H1 (cell line): ENCODE results near the gene CDK5RAP2. TPM values are rescaled to one million over a fixed set of nuclear protein-coding genes. Genes with fewer than 3 reads are reported as not detected.

Experiments
- CTCF ChIA-PET: fragments of 300-600 bp; sonication (Branson Sonifier 250); formaldehyde crosslinking; loops from one replicate; lab custom pipeline; 2021; ENCODE audit not compliant: partially characterized antibody; lab: Charles Lee
- POLR2A ChIA-PET: fragments of 300-600 bp; sonication (Branson Sonifier 250); formaldehyde crosslinking; loops from one replicate; lab custom pipeline; 2021; ENCODE audit warnings: inconsistent platforms; ENCODE audit not compliant: partially characterized antibody; lab: Charles Lee
- DNase-seq, 2 experiments: peaks; one replicate each; pipeline versions ENCODE4 v3.0.0 to v3.0.0-alpha.2; 2010 to 2022; ENCODE audit warnings: low spot score in 2 of 2, low read depth in 1 of 2, mixed read lengths in 1 of 2
- FAIRE-seq: peaks from 2 replicates; lab custom pipeline; 2011; peaks lifted over from hg19 to GRCh38; lab: Jason Lieb, UNC
- H2AFZ ChIP-seq: 2 replicates; pipeline ENCODE4 v1.8.1; 2012; ENCODE audit warnings: low read length, inconsistent platforms
- H2AK5ac ChIP-seq: 2 replicates; pipeline ENCODE4 v1.6.1; 2013; ENCODE audit warnings: low read depth, low read length
- H2BK120ac ChIP-seq: replicated peaks from 2 replicates; pipeline ENCODE3; 2013; ENCODE audit warnings: low read depth, low read length, inconsistent platforms
- H2BK12ac ChIP-seq: 2 replicates; pipeline ENCODE4 v1.6.1; 2013; ENCODE audit warnings: low read depth, low read length
- H2BK15ac ChIP-seq: 2 replicates; pipeline ENCODE4 v1.6.1; 2013; ENCODE audit warnings: low read length
- H2BK20ac ChIP-seq: 2 replicates; pipeline ENCODE4 v1.6.1; 2013; ENCODE audit warnings: low read length
- H2BK5ac ChIP-seq: 2 replicates; pipeline ENCODE4 v1.6.1; 2013; ENCODE audit warnings: low read depth, low read length
- H3K14ac ChIP-seq: 2 replicates; pipeline ENCODE4 v1.6.1; 2013; ENCODE audit warnings: inconsistent platforms; ENCODE audit not compliant: insufficient read length
- H3K18ac ChIP-seq: 2 replicates; pipeline ENCODE4 v1.6.1; 2013; ENCODE audit warnings: low read length; ENCODE audit errors: extremely low read depth
- H3K23ac ChIP-seq: 2 replicates; pipeline ENCODE4 v1.6.1; 2013; ENCODE audit warnings: inconsistent platforms; ENCODE audit not compliant: insufficient read length
- H3K23me2 ChIP-seq: 2 replicates; pipeline ENCODE4 v1.6.1; 2013; ENCODE audit warnings: low read depth, low read length
- H3K27ac ChIP-seq: 2 replicates; pipeline ENCODE4 v1.6.1; 2011; ENCODE audit warnings: low read depth, low read length, inconsistent platforms
- H3K27me3 ChIP-seq, 4 experiments: replicated peaks in 1 of 4; 1 replicate in 1 of 4; 2 replicates in 3 of 4; pipeline versions ENCODE4 v1.6.1 to v1.8.1; 2011 to 2013; ENCODE audit warnings: low read length in 3 of 4, mild to moderate bottlenecking in 3 of 4, inconsistent platforms in 2 of 4, mixed read lengths in 2 of 4, moderate library complexity in 1 of 4; ENCODE audit not compliant: control insufficient read depth in 3 of 4, insufficient read depth in 3 of 4; ENCODE audit errors: extremely low read depth in 1 of 4
- H3K36me3 ChIP-seq, 4 experiments: 2 replicates each; pipeline versions ENCODE4 v1.6.1 to v1.8.1; 2011 to 2013; ENCODE audit warnings: mild to moderate bottlenecking in 4 of 4, low read length in 3 of 4, moderate library complexity in 2 of 4, control low read depth in 1 of 4, inconsistent platforms in 1 of 4; ENCODE audit not compliant: insufficient read depth in 4 of 4, control insufficient read depth in 2 of 4
- H3K4ac ChIP-seq: replicated peaks from 2 replicates; pipeline ENCODE3; 2013; ENCODE audit warnings: low read length, low read depth, mixed read lengths, inconsistent platforms; ENCODE audit not compliant: insufficient read length
- H3K4me1 ChIP-seq, 4 experiments: replicated peaks in 1 of 4; 1 replicate in 1 of 4; 2 replicates in 3 of 4; pipeline versions ENCODE4 v1.6.1 to v1.8.1; 2011 to 2013; ENCODE audit warnings: low read length in 3 of 4, inconsistent platforms in 2 of 4, mixed read lengths in 1 of 4; ENCODE audit not compliant: insufficient read depth in 4 of 4, control insufficient read depth in 3 of 4
- H3K4me2 ChIP-seq, 2 experiments: 2 replicates each; pipeline versions ENCODE4 v1.6.1 to v1.8.1; 2011 to 2013; ENCODE audit warnings: low read depth in 2 of 2, low read length in 2 of 2, control low read depth in 1 of 2, inconsistent platforms in 1 of 2, mild to moderate bottlenecking in 1 of 2; ENCODE audit not compliant: insufficient read depth in 1 of 2
- H3K4me3 ChIP-seq, 4 experiments: fragments of 200-600, 300-600 bp in 1 of 4; sonication (generic), shearing (Covaris generic), sonication (Bioruptor Twin) in 1 of 4; 2 replicates each; pipeline versions ENCODE4 v1.5.1 to v1.8.1; 2011 to 2016; ENCODE audit warnings: low read length in 4 of 4, low read depth in 3 of 4, control low read depth in 2 of 4, inconsistent platforms in 2 of 4, mild to moderate bottlenecking in 2 of 4, mixed read lengths in 1 of 4, moderate library complexity in 1 of 4; ENCODE audit not compliant: insufficient read depth in 2 of 4; ENCODE audit errors: extremely low read depth in 1 of 4
- H3K56ac ChIP-seq: replicated peaks from 2 replicates; pipeline ENCODE3; 2013; ENCODE audit warnings: low read depth, mild to moderate bottlenecking, mixed read lengths, low read length, inconsistent platforms; ENCODE audit not compliant: insufficient read length
- H3K79me1 ChIP-seq: 2 replicates; pipeline ENCODE4 v1.6.1; 2013; ENCODE audit warnings: low read depth, low read length, control low read depth
- H3K79me2 ChIP-seq, 2 experiments: 2 replicates each; pipeline versions ENCODE4 v1.6.1 to v1.8.1; 2012 to 2013; ENCODE audit warnings: low read length in 2 of 2, mild to moderate bottlenecking in 2 of 2, inconsistent platforms in 1 of 2; ENCODE audit not compliant: insufficient read depth in 2 of 2, control insufficient read depth in 1 of 2
- H3K9ac ChIP-seq, 4 experiments: replicated peaks in 1 of 4; 1 replicate in 1 of 4; 2 replicates in 3 of 4; pipeline versions ENCODE4 v1.6.1 to v1.8.1; 2011 to 2013; ENCODE audit warnings: low read depth in 3 of 4, low read length in 3 of 4, control low read depth in 2 of 4, mild to moderate bottlenecking in 2 of 4, moderate library complexity in 2 of 4, inconsistent platforms in 1 of 4; ENCODE audit errors: extremely low read depth in 1 of 4
- H3K9me3 ChIP-seq, 2 experiments: 2 replicates each; pipeline versions ENCODE4 v1.6.1 to v1.8.1; 2012 to 2013; ENCODE audit warnings: mild to moderate bottlenecking in 2 of 2, moderate library complexity in 2 of 2, control low read depth in 1 of 2, inconsistent platforms in 1 of 2, low read depth in 1 of 2, low read length in 1 of 2, mixed read lengths in 1 of 2; ENCODE audit not compliant: insufficient read depth in 2 of 2
- H4K20me1 ChIP-seq, 2 experiments: replicated peaks in 1 of 2; 2 replicates each; pipeline versions ENCODE3 to v1.8.1; 2011 to 2013; ENCODE audit warnings: inconsistent platforms in 2 of 2, low read length in 2 of 2, mild to moderate bottlenecking in 1 of 2; ENCODE audit not compliant: insufficient read depth in 2 of 2, control insufficient read depth in 1 of 2
- H4K5ac ChIP-seq: 2 replicates; pipeline ENCODE4 v1.6.1; 2013; ENCODE audit warnings: low read length, low read depth, mixed read lengths, inconsistent platforms; ENCODE audit not compliant: insufficient read length
- H4K8ac ChIP-seq: 2 replicates; pipeline ENCODE4 v1.8.0; 2013; ENCODE audit warnings: mild to moderate bottlenecking, moderate library complexity, low read length, inconsistent platforms; ENCODE audit not compliant: insufficient read depth; ENCODE audit errors: extremely low read depth
- H4K91ac ChIP-seq: replicated peaks from 2 replicates; pipeline ENCODE3; 2013; ENCODE audit warnings: low read length, mixed read lengths, inconsistent platforms; ENCODE audit not compliant: insufficient read length
- GABPA ChIP-seq: IDR thresholded peaks from 2 replicates; pipeline ENCODE4 v1.6.1; 2011; ENCODE audit warnings: mild to moderate bottlenecking, low read length, moderate library complexity, borderline replicate concordance; ENCODE audit not compliant: insufficient read depth
- WGBS, 2 experiments: shearing (Covaris generic) in 1 of 2; methylation state at CpG; one replicate each; pipeline versions ENCODE4 v1.1.6 to v1.1.7; 2013 to 2015; ENCODE audit warnings: low lambda C conversion rate in 2 of 2, mixed read lengths in 2 of 2, inconsistent platforms in 1 of 2, low coverage in 1 of 2, missing lambda C conversion rate in 1 of 2; ENCODE audit not compliant: insufficient replicate concordance in 2 of 2, insufficient coverage in 1 of 2, insufficient read length in 1 of 2; ENCODE audit errors: extremely low coverage in 1 of 2, missing lambda C conversion rate in 1 of 2; 5-methylcytosine and 5-hydroxymethylcytosine counted together
- polyA plus RNA-seq, 7 experiments: library from polyadenylated mRNA; depleted of rRNA in 3 of 7; stranded (reverse) in 5 of 7; unstranded in 2 of 7; fragments of >200 nt in 5 of 7; fragments of 200-250 nt in 2 of 7; gene quantifications; 1 replicate in 5 of 7; 2 replicates in 1 of 7; 4 replicates in 1 of 7; pipeline versions ENCODE4 v1.2.1 to v1.2.3, GENCODE V29; 2011 to 2013; ENCODE audit warnings: missing spikeins in 2 of 7, mixed read lengths in 2 of 7
- total RNA-seq: library from RNA; stranded (reverse); fragmentation: NEBNext Ultra II Directional; extraction: Animal tissue kit (Norgen Biotek cat#: 25700); gene quantifications from 2 replicates; pipeline ENCODE4 v1.2.1, GENCODE V29; 2021

Gene CDK5RAP2
- total and polyA plus RNA-seq, 2 of the 8 experiments (the other 6 are each of a cell fraction or from before 2014, with no cell fraction given): 19.8 to 49.4 TPM

DNA sequence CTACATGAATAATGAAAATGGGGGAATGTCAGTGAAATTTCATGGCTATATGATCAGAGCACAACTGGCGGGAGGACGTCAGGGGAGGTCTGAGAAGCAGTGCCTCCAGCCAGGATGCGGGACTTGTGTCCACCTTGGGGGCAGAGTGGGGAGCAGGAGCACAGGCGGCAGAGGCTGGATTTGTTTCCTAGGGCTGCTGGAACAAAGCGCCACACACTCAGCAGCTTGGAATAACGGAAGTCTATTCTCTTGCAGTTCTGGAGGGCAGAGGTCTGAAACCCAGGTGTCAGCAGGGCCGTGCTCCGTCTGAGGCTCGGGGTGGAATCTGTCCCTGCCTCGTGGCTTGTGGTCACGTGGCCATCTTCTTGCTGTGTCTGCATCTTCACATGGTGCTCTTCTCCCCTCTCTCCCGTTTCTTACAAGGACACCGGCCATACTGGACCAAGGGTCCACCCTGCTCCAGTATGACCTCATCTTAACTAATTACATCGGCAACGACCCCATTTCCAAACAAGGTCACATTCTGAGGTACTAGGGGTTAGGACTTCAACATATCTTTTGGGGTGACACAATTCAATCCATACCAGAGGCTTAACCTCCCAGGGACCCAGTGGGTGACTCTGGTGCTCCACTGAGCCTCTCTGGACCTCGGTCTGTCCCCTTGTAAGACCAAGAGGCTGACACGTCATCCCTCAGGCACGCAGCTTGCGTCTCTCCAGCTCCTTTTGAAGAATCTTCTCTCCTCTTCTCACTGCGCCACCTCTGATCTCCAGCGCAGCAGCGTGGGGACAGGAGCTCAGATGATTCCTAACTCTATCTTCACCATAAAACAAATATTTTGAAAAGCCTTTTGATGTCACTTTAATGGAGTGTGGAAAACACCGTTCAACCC, 202.5 kb downstream of the CDK5RAP2 start:
- Histone ChIP-seq H3K23ac (no peak overlapping the region), H4K8ac (no peak overlapping the region), H4K91ac (no peak overlapping the region), H3K79me1 (no peaks in the 10 kb centered on the region), H2BK120ac (no peak overlapping the region), H3K79me2 (no peaks in the 10 kb centered on the region), H4K20me1 (no peaks in the 10 kb centered on the region), H3K27ac (no peak overlapping the region), H3K4me3 (no peak overlapping the region), H3K4me2 (no peak overlapping the region), H2AFZ (no peak overlapping the region), H3K4me1 (no peaks in the 10 kb centered on the region), H2BK5ac (no peak overlapping the region), H2AK5ac (no peak overlapping the region), H3K4ac (no peak overlapping the region), H3K9me3 (no peaks in the 10 kb centered on the region), H3K18ac (no peak overlapping the region), H3K14ac (no peak overlapping the region), H3K27me3 (no peaks in the 10 kb centered on the region; a peak in 2 of 7 replicates), H2BK20ac (no peak overlapping the region), H3K9ac (no peak overlapping the region), H4K5ac (no peak overlapping the region), H3K56ac (no peak overlapping the region), H3K36me3 (no peaks in the 10 kb centered on the region; a peak in 1 of 8 replicates), H2BK15ac (no peak overlapping the region), H3K23me2 (no peaks in the 10 kb centered on the region), H2BK12ac (no peak overlapping the region)
- ChIA-PET CTCF (interaction anchor here (1.3 to 1.4 kb wide), 2 partner anchors 11 kb away, joined by 5 to 7 read pairs; no protein-coding TSS in a partner anchor), POLR2A (no interaction called here)
- DNase-seq (no peak), FAIRE-seq (no peak)
- 91% methylated on average over 23 of the region's 23 CpGs; no CpG with 5 or more reads in 1 of the 2 experiments for WGBS, 2 experiments
- no peak for TF ChIP-seq GABPA
